ENCODE results near the gene RAB40C. TPM values are rescaled to one million over a fixed set of nuclear protein-coding genes. Genes with fewer than 3 reads are reported as not detected.
A peak's percentile ranks its signal among the peaks of the same experiment; 100 is the strongest.

The RAB40C gene
- total and polyA plus RNA-seq, 9 of the 15 experiments (the other 6 are each of a cell fraction or from before 2014, with no cell fraction given) = 0.17 to 23.4 (median 8.7) TPM

DNA sequence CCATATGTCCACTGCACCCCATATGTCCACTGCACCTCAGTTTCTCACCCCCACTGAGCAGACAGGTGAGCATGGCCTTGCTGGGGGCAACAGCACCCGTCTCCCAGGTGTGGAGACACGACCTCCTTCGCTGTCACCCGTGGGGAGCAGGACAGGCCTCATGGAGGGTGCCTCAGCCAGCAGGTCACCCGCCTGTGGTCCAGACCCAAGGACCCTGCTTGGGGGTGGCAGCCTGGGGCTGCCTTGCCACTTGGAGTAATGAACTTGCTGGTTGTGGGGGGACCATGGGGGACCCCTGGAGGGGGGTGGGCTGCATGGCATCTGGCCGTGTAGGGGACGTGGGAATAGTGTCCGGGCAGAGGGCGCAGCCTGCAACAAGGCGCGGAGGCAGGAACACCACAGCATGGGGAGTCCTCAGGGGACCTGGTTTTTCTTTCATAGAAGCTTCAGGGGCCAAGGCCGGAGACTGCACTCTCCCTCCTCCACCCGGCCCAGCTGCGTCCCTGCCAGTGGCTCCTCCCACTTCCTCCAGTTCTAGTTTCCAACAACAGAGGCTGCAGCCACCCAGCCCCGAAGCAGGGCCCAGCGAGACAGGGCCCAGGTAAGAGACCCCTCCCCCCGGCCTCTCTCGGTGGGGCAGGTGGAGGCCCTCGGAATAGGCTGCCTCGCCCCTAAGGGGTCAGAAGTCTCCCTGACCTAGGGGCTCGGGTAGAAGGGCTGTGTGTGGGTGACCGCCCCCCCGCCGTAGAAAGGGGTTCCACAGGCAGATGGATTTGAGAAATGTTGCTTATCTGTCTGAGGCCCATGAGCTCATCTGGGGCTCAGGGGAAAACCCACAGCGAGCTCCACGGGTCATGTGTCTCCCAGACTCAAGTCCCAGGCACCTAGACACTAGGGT is 23.1 kb upstream of the RAB40C start, which contains the start of gene NHLRC4 (continued):
- no peak for TF ChIP-seq DNMT1 (IDR thresholded peaks at IDR 0.05)
- peak; percentile 94 for TF ChIP-seq ZFX (CRISPR knock-in tag; IDR thresholded peaks at IDR 0.05)
- peak; percentile 22; the same call in 1 of the 2 replicates for TF ChIP-seq ZBTB17 (CRISPR knock-in tag; IDR thresholded peaks at IDR 0.05)
- no peak for TF ChIP-seq PYGO2 (tag; IDR thresholded peaks at IDR 0.05)
- no peak for TF ChIP-seq ELF1 (tag; IDR thresholded peaks at IDR 0.05)
- peak in 1 of 2 experiments; percentile 42; a peak in 2 of 4 replicates for TF ChIP-seq RCOR1 (IDR thresholded peaks at IDR 0.05; ENCODE audit: borderline replicate concordance in 1 of 2, low read depth in 2 of 2, low read length in 2 of 2)
- TF ChIP-seq KAT7 (CRISPR knock-in tag; IDR thresholded peaks at IDR 0.05; ENCODE audit: borderline replicate concordance) = no peak
- TF ChIP-seq, protein P1, sequence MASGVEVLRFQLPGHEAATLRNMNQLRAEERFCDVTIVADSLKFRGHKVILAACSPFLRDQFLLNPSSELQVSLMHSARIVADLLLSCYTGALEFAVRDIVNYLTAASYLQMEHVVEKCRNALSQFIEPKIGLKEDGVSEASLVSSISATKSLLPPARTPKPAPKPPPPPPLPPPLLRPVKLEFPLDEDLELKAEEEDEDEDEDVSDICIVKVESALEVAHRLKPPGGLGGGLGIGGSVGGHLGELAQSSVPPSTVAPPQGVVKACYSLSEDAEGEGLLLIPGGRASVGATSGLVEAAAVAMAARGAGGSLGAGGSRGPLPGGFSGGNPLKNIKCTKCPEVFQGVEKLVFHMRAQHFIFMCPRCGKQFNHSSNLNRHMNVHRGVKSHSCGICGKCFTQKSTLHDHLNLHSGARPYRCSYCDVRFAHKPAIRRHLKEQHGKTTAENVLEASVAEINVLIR (CRISPR knock-in tag; IDR thresholded peaks at IDR 0.05) = no peak
- peak; percentile 63; the same call in 1 of the 2 replicates for TF ChIP-seq PHF8 (IDR thresholded peaks at IDR 0.05; ENCODE audit: borderline replicate concordance, low read length)
- no peak for TF ChIP-seq NR2C1 (IDR thresholded peaks at IDR 0.05)
- TF ChIP-seq NR2C1 (tag; IDR thresholded peaks at IDR 0.05) = no peak
- no peak for TF ChIP-seq SP2 (IDR thresholded peaks at IDR 0.05; ENCODE audit: extremely low read depth, low read depth, low read length, poor library complexity, severe bottlenecking)
- peak; percentile 47; the same call in 1 of the 2 replicates for TF ChIP-seq MYC (IDR thresholded peaks at IDR 0.05; ENCODE audit: low read depth, low read length)
- no peak for TF ChIP-seq MYC (CRISPR knock-in tag; IDR thresholded peaks at IDR 0.05; ENCODE audit: borderline replicate concordance, low read depth)
- 0 out of 4 replicates have a peak, but pooled peaks of 1 of the 2 experiments have one; percentile 57 for TF ChIP-seq SRF (CRISPR knock-in tag; IDR thresholded peaks at IDR 0.05)
- no peak for TF ChIP-seq ZFP30 (CRISPR knock-in tag; IDR thresholded peaks at IDR 0.05; ENCODE audit: borderline replicate concordance)
- no peak for TF ChIP-seq BRD9 (IDR thresholded peaks at IDR 0.05; ENCODE audit: low read depth, partially characterized antibody)
- TF ChIP-seq HDGF (IDR thresholded peaks at IDR 0.05) = no peak
- TF ChIP-seq, protein P2, sequence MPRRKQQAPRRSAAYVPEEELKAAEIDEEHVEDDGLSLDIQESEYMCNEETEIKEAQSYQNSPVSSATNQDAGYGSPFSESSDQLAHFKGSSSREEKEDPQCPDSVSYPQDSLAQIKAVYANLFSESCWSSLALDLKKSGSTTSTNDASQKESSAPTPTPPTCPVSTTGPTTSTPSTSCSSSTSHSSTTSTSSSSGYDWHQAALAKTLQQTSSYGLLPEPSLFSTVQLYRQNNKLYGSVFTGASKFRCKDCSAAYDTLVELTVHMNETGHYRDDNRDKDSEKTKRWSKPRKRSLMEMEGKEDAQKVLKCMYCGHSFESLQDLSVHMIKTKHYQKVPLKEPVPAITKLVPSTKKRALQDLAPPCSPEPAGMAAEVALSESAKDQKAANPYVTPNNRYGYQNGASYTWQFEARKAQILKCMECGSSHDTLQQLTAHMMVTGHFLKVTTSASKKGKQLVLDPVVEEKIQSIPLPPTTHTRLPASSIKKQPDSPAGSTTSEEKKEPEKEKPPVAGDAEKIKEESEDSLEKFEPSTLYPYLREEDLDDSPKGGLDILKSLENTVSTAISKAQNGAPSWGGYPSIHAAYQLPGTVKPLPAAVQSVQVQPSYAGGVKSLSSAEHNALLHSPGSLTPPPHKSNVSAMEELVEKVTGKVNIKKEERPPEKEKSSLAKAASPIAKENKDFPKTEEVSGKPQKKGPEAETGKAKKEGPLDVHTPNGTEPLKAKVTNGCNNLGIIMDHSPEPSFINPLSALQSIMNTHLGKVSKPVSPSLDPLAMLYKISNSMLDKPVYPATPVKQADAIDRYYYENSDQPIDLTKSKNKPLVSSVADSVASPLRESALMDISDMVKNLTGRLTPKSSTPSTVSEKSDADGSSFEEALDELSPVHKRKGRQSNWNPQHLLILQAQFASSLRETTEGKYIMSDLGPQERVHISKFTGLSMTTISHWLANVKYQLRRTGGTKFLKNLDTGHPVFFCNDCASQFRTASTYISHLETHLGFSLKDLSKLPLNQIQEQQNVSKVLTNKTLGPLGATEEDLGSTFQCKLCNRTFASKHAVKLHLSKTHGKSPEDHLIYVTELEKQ (CRISPR knock-in tag; IDR thresholded peaks at IDR 0.05) = no peak
- peak; percentile 73; the same call in 1 of the 2 replicates for TF ChIP-seq SOX6 (IDR thresholded peaks at IDR 0.05)
- TF ChIP-seq ZSCAN29 (IDR thresholded peaks at IDR 0.05) = no peak
- TF ChIP-seq POLR2H (tag; IDR thresholded peaks at IDR 0.05; ENCODE audit: low read depth) = no peak
- TF ChIP-seq EWSR1 (IDR thresholded peaks at IDR 0.05; ENCODE audit: borderline replicate concordance, low read depth, partially characterized antibody) = no peak
- TF ChIP-seq MAZ (CRISPR knock-in tag; conservative IDR thresholded peaks at IDR 0.05 in 1 of 2, IDR thresholded peaks at IDR 0.05 in 1 of 2) = peak; percentile 71 to 84
